Progenitor cell of endocrine pancreas (in vitro differentiated cells): ENCODE results near the gene OR8B8. TPM values are rescaled to one million over a fixed set of nuclear protein-coding genes. Genes with fewer than 3 reads are reported as not detected.
"Not testable (repeated sequence)": the region's sequence is repeated elsewhere in the genome, so short reads cannot be mapped to it uniquely, and the experiment has no call there.

Source experiments
- DNase-seq: peaks from one replicate; pipeline ENCODE4 v3.0.0; 2021; ENCODE audit warnings: low spot score; ENCODE audit not compliant: unreplicated experiment
- H3K27ac Mint-ChIP-seq: 2 replicates; pipeline ENCODE4 v1.8.0; 2021; ENCODE audit warnings: mild to moderate bottlenecking, moderate library complexity, mixed read lengths
- H3K27me3 Mint-ChIP-seq: 2 replicates; pipeline ENCODE4 v1.8.0; 2021; ENCODE audit warnings: mixed read lengths
- H3K36me3 Mint-ChIP-seq: 2 replicates; pipeline ENCODE4 v1.8.0; 2022; ENCODE audit warnings: mixed read lengths; ENCODE audit not compliant: insufficient read depth
- H3K4me1 Mint-ChIP-seq: 2 replicates; pipeline ENCODE4 v1.8.0; 2021; ENCODE audit warnings: low read depth, mixed read lengths
- H3K4me3 Mint-ChIP-seq: 2 replicates; pipeline ENCODE4 v1.8.0; 2021; ENCODE audit warnings: low read depth, mild to moderate bottlenecking, moderate library complexity, mixed read lengths
- H3K9me3 Mint-ChIP-seq: 2 replicates; pipeline ENCODE4 v1.8.0; 2021; ENCODE audit warnings: low read depth, mixed read lengths
- CTCF ChIP-seq: fragments of 200-600 bp; sonication (generic); IDR thresholded peaks from one replicate; pipeline ENCODE4 v1.5.0; 2021; ENCODE audit warnings: antibody characterized with exemption, mild to moderate bottlenecking; ENCODE audit not compliant: unreplicated experiment
- total RNA-seq: library from RNA; stranded (reverse); gene quantifications from 2 replicates; pipeline ENCODE4 v1.2.1, GENCODE V29; 2021

Gene OR8B8
- total RNA-seq, 1 donor from 2014 or later, result not detected

- TF ChIP-seq CTCF, result no peak
- DNase-seq, result no peak
- Mint-ChIP-seq H3K36me3 (peaks cover 2% of the 10 kb centered on the region), H3K27ac (no peak overlapping the region), H3K4me1 (no peaks in the 10 kb centered on the region), H3K27me3 (peaks cover 13% of the 10 kb centered on the region), H3K4me3 (no peak overlapping the region), H3K9me3 (peaks cover 2% of the 10 kb centered on the region)
Measured at GRCh38 chr11:124405581-124405980, 39.9 kb downstream of the OR8B8 start.

- not testable (repeated sequence) for H3K36me3 Mint-ChIP-seq, H3K4me3 Mint-ChIP-seq, H3K9me3 Mint-ChIP-seq, H3K27me3 Mint-ChIP-seq, DNase-seq, H3K4me1 Mint-ChIP-seq, H3K27ac Mint-ChIP-seq
Measured at GRCh38 chr11:124403186-124403585, 42.3 kb downstream of the OR8B8 start.

- H3K9me3 Mint-ChIP-seq, result peaks cover 2% of the 10 kb centered on the region
- no peaks in the 10 kb centered on the region for H3K4me1 Mint-ChIP-seq
- H3K36me3 Mint-ChIP-seq, result peaks cover 2% of the 10 kb centered on the region
- no peak overlapping the region for H3K27ac Mint-ChIP-seq
- H3K4me3 Mint-ChIP-seq, result no peak overlapping the region
- no peaks in the 10 kb centered on the region for H3K27me3 Mint-ChIP-seq
- peak; percentile 21 for DNase-seq
- peak; percentile 72 for TF ChIP-seq CTCF
Measured at GRCh38 chr11:124402326-124402922, 43.1 kb downstream of the OR8B8 start.

- DNase-seq, result no peak
- Mint-ChIP-seq H3K4me1 (no peaks in the 10 kb centered on the region), H3K9me3 (peaks cover 2% of the 10 kb centered on the region), H3K4me3 (no peak within 1 kb of the TSS), H3K27ac (no peak within 1 kb of the TSS), H3K36me3 (peaks cover 2% of the 10 kb centered on the region), H3K27me3 (no peaks in the 10 kb centered on the region)
- TF ChIP-seq CTCF, result no peak
Measured at GRCh38 chr11:124398924-124399323, 46.6 kb downstream of the OR8B8 start, which contains the start of gene OR8B3. Gene OR8B3, minus strand, starts transcription at chr11:124399024. Its CDS starts 1,673 bp downstream, at chr11:124397351.

- H3K27me3 Mint-ChIP-seq, H3K9me3 Mint-ChIP-seq, H3K36me3 Mint-ChIP-seq, H3K4me3 Mint-ChIP-seq, H3K27ac Mint-ChIP-seq, DNase-seq, H3K4me1 Mint-ChIP-seq: not testable (repeated sequence)
Measured at GRCh38 chr11:124396847-124397246, 48.6 kb downstream of the OR8B8 start.

- Mint-ChIP-seq H3K27ac (no peak overlapping the region), H3K27me3 (no peaks in the 10 kb centered on the region), H3K4me3 (no peak overlapping the region), H3K36me3 (no peaks in the 10 kb centered on the region), H3K9me3 (peaks cover 3% of the 10 kb centered on the region), H3K4me1 (no peaks in the 10 kb centered on the region)
- no peak for DNase-seq
- TF ChIP-seq CTCF, result no peak
Measured at GRCh38 chr11:124394408-124394807, 51.1 kb downstream of the OR8B8 start.

Other genes starting within 250 kb of the OR8B8 start
- gene OR8G1, start 204.6 kb downstream of the OR8B8 start, total RNA-seq, result not detected in 2 replicates
- not detected in 2 replicates for gene OR8G5, start 189.3 kb downstream of the OR8B8 start, total RNA-seq
- not detected in 2 replicates for gene OR8D1, start 131.7 kb downstream of the OR8B8 start, total RNA-seq
- gene OR8D2, start 125.5 kb downstream of the OR8B8 start, total RNA-seq, result not detected in 2 replicates
- not detected in 2 replicates for gene OR8B2, start 61.2 kb downstream of the OR8B8 start, total RNA-seq
- not detected in 2 replicates for gene OR8B3, start 46.7 kb downstream of the OR8B8 start, total RNA-seq
- not detected in 2 replicates for gene OR8B4, start 20.8 kb downstream of the OR8B8 start, total RNA-seq
- not detected in 2 replicates for gene OR8B12, start 98.0 kb upstream of the OR8B8 start, total RNA-seq
- gene OR8A1, start 124.3 kb upstream of the OR8B8 start, total RNA-seq, result not detected in 2 replicates
- not detected in 2 replicates for gene PANX3, start 165.7 kb upstream of the OR8B8 start, total RNA-seq
- 31.1 and 33.3 TPM in 2 replicates for gene TBRG1, start 177.2 kb upstream of the OR8B8 start, total RNA-seq
- gene SIAE, start 228.0 kb upstream of the OR8B8 start, total RNA-seq, result 7.9 and 8.7 TPM in 2 replicates
- gene SPA17, start 228.2 kb upstream of the OR8B8 start, total RNA-seq, result 12.0 and 13.6 TPM in 2 replicates